ENCODE measurements around the gene EED. TPM values are rescaled to one million over a fixed set of nuclear protein-coding genes. Genes with fewer than 3 reads are reported as not detected.
"Not testable (repeated sequence)": the region's sequence is repeated elsewhere in the genome, so short reads cannot be mapped to it uniquely, and the experiment has no call there.

Gene EED
- total RNA-seq, 6 experiments from 2014 or later: 14.6 to 19.8 (median 17.1) TPM

- no peak for DNase-seq
- Mint-ChIP-seq H3K36me3 (ENCODE audit: low read depth) (no peaks in the 10 kb centered on the region; the same call in 1 of the 2 replicates), H3K9me3 (no peaks in the 10 kb centered on the region), H3K27ac (peak overlapping the region; percentile 97; the same call in 1 of the 2 replicates), H3K4me3 (peak overlapping the region; percentile 99), H3K27me3 (ENCODE audit: insufficient read depth) (no peaks in the 10 kb centered on the region), H3K4me1 (ENCODE audit: low read depth) (peaks cover 22% of the 10 kb centered on the region)
- no peak for TF ChIP-seq CTCF (IDR thresholded peaks at IDR 0.05)
These were observed 57.2 kb downstream of the EED start for GRCh38 chr11:86301742-86302091.

GRCh38 chr11:86302092-86302793, 57.7 kb downstream of the EED start, which contains the start of gene HIKESHI:
HIKESHI (plus strand) TSS chr11:86302240; CDS start chr11:86302449, 209 bp downstream.
- Mint-ChIP-seq H3K4me3 (peak within 1 kb of the TSS; percentile 99), H3K4me1 (ENCODE audit: low read depth) (peaks cover 22% of the 10 kb centered on the region), H3K27me3 (ENCODE audit: insufficient read depth) (no peaks in the 10 kb centered on the region), H3K9me3 (no peaks in the 10 kb centered on the region), H3K27ac (peak within 1 kb of the TSS; percentile 97), H3K36me3 (ENCODE audit: low read depth) (no peaks in the 10 kb centered on the region; the same call in 1 of the 2 replicates)
- DNase-seq: peak; percentile 97
- TF ChIP-seq CTCF (IDR thresholded peaks at IDR 0.05): no peak

GRCh38 chr11:86303257-86303656, 58.7 kb downstream of the EED start:
- Mint-ChIP-seq H3K4me3 (peak overlapping the region; percentile 99), H3K27ac (peak overlapping the region; percentile 97), H3K4me1 (ENCODE audit: low read depth) (peaks cover 22% of the 10 kb centered on the region), H3K36me3 (ENCODE audit: low read depth) (no peaks in the 10 kb centered on the region; the same call in 1 of the 2 replicates), H3K9me3 (no peaks in the 10 kb centered on the region), H3K27me3 (ENCODE audit: insufficient read depth) (no peaks in the 10 kb centered on the region)
- peak; percentile 28 for DNase-seq
- TF ChIP-seq CTCF (IDR thresholded peaks at IDR 0.05): no peak

- H3K36me3 Mint-ChIP-seq (ENCODE audit: low read depth): peaks cover 27% of the 10 kb centered on the region
- H3K4me1 Mint-ChIP-seq (ENCODE audit: low read depth); H3K4me3 Mint-ChIP-seq; H3K27ac Mint-ChIP-seq; H3K27me3 Mint-ChIP-seq (ENCODE audit: insufficient read depth); DNase-seq; H3K9me3 Mint-ChIP-seq: not testable (repeated sequence)
These were observed 64.2 kb downstream of the EED start for GRCh38 chr11:86308710-86309109.

- Mint-ChIP-seq H3K27ac (no peak overlapping the region), H3K4me3 (no peak overlapping the region), H3K36me3 (ENCODE audit: low read depth) (peaks cover 39% of the 10 kb centered on the region), H3K4me1 (ENCODE audit: low read depth) (peaks cover 8% of the 10 kb centered on the region; the same call in 1 of the 2 replicates), H3K27me3 (ENCODE audit: insufficient read depth) (no peaks in the 10 kb centered on the region; the same call in 1 of the 2 replicates), H3K9me3 (no peaks in the 10 kb centered on the region)
- no peak for TF ChIP-seq CTCF (IDR thresholded peaks at IDR 0.05)
- no peak for DNase-seq
These were observed 69.2 kb downstream of the EED start for GRCh38 chr11:86313793-86314192.

GRCh38 chr11:86314636-86315035, 70.1 kb downstream of the EED start:
- no peak overlapping the region for H3K27ac Mint-ChIP-seq
- H3K36me3 Mint-ChIP-seq (ENCODE audit: low read depth): peaks cover 36% of the 10 kb centered on the region
- peaks cover 8% of the 10 kb centered on the region; the same call in 1 of the 2 replicates for H3K4me1 Mint-ChIP-seq (ENCODE audit: low read depth)

More at GRCh38 chr11:86314636-86315035, 70.1 kb downstream of the EED start:
- DNase-seq: no peak
- TF ChIP-seq CTCF (IDR thresholded peaks at IDR 0.05): no peak
- H3K27me3 Mint-ChIP-seq (ENCODE audit: insufficient read depth): no peaks in the 10 kb centered on the region; the same call in 1 of the 2 replicates
- no peaks in the 10 kb centered on the region for H3K9me3 Mint-ChIP-seq
- H3K4me3 Mint-ChIP-seq: no peak overlapping the region
